Measurements from ENCODE around the gene IFT122.

The IFT122 gene

GRCh38 chr3:129439226-129439816, 703 bp upstream of the IFT122 start:
- peak; percentile 19 for DNase-seq (ENCODE audit: low read depth, low spot score)
- no peak for TF ChIP-seq CTCF (IDR thresholded peaks at IDR 0.05; ENCODE audit: low read depth, low read length)
- H3K4me3 ChIP-seq (ENCODE audit: low read depth, low read length): peak overlapping the region; percentile 95
- in situ Hi-C loops (cut with HindIII; ENCODE audit: low sequenced_read_pairs): no loop called here

GRCh38 chr3:129440618-129441190, 680 bp downstream of the IFT122 start:
- peak overlapping the region; percentile 95 for H3K4me3 ChIP-seq (ENCODE audit: low read depth, low read length)
- in situ Hi-C loops (cut with HindIII; ENCODE audit: low sequenced_read_pairs): no loop called here
- DNase-seq (ENCODE audit: low read depth, low spot score): no peak
- TF ChIP-seq CTCF (IDR thresholded peaks at IDR 0.05; ENCODE audit: low read depth, low read length): no peak

GRCh38 chr3:129441215-129441614, 1.2 kb downstream of the IFT122 start:
- in situ Hi-C loops (cut with HindIII; ENCODE audit: low sequenced_read_pairs): no loop called here
- no peak for TF ChIP-seq CTCF (IDR thresholded peaks at IDR 0.05; ENCODE audit: low read depth, low read length)
- DNase-seq (ENCODE audit: low read depth, low spot score): no peak
- H3K4me3 ChIP-seq (ENCODE audit: low read depth, low read length): peak overlapping the region; percentile 95

- in situ Hi-C loops (cut with HindIII; ENCODE audit: low sequenced_read_pairs): no loop called here
- no peak overlapping the region for H3K4me3 ChIP-seq (ENCODE audit: low read depth, low read length)
- DNase-seq (ENCODE audit: low read depth, low spot score): peak; percentile 53
Measured at GRCh38 chr3:129441782-129442181, 1.8 kb downstream of the IFT122 start.

DNA sequence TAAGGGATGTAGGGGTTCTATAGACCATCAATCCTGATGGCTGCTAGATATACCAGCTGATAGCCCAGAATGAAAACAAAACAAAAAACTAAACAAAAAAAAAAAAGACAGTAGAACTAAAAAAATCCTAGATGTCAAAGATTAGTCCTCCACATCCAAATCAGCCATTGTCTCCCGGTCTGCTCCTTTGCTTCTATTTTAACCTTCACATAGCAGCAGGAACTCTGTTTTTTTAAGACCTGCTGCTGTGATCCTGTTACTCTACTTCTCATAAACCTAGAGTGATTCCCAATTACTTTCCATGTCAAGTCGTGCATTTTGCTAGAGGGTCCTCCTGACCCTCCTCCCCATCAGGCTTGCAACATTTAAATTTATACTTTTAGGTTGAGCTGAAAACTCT, 2.5 kb downstream of the IFT122 start:
- DNase-seq (ENCODE audit: low read depth, low spot score): no peak
- no peak for TF ChIP-seq CTCF (IDR thresholded peaks at IDR 0.05; ENCODE audit: low read depth, low read length)
- in situ Hi-C loops (cut with HindIII; ENCODE audit: low sequenced_read_pairs): no loop called here
- no peak overlapping the region for H3K4me3 ChIP-seq (ENCODE audit: low read depth, low read length)

More at GRCh38 chr3:129441782-129442181, 1.8 kb downstream of the IFT122 start:
- TF ChIP-seq CTCF (IDR thresholded peaks at IDR 0.05; ENCODE audit: low read depth, low read length): no peak

DNA sequence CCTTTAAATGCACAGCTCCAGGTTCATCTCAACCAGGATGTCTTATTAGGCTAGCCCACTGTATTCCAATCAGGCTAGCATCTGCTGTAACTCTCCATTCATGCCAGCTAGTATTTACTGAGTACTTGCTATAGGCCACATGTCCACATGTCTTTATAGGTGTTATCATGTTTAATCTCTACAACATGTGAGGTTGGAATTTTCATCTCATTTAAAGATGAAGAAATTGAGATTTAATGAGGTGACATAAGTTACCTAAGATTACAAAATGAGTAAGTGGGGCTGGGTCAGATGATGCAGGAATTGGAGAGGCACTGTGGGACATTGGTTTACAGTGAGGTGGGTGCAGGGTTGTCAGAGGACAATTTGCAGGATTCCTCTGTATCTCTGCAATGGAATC, 2.9 kb downstream of the IFT122 start:
- DNase-seq (ENCODE audit: low read depth, low spot score): no peak

More for the DNA sequence above, 2.9 kb downstream of the IFT122 start:
- in situ Hi-C loops (cut with HindIII; ENCODE audit: low sequenced_read_pairs): no loop called here
- no peak overlapping the region for H3K4me3 ChIP-seq (ENCODE audit: low read depth, low read length)
- TF ChIP-seq CTCF (IDR thresholded peaks at IDR 0.05; ENCODE audit: low read depth, low read length): no peak
